Measurements from ENCODE around the gene SYT1. TPM values are rescaled to one million over a fixed set of nuclear protein-coding genes. Genes with fewer than 3 reads are reported as not detected.
A peak's percentile ranks its signal among the peaks of the same experiment; 100 is the strongest.

SYT1 gene
- total and polyA plus RNA-seq, 2 donors (not counting 1 experiment from before 2014, with no cell fraction given): 0.90 to 2.1 TPM

- no peaks in the 10 kb centered on the region for H3K36me3 ChIP-seq (ENCODE audit: control insufficient read depth, insufficient read depth, low read length)
- TF ChIP-seq CTCF (conservative IDR thresholded peaks at IDR 0.05 in 1 of 2, IDR thresholded peaks at IDR 0.05 in 1 of 2; ENCODE audit: low read depth in 1 of 2, low read length in 2 of 2) (no peak), EZH2 (IDR thresholded peaks at IDR 0.05; ENCODE audit: low read length, missing control alignments) (no peak)
- no peak overlapping the region for H3K27ac ChIP-seq (ENCODE audit: insufficient read depth, low read length)
- no peaks in the 10 kb centered on the region for H3K27me3 ChIP-seq (ENCODE audit: control insufficient read depth, insufficient read depth, low read length)
- H3K9ac ChIP-seq (ENCODE audit: insufficient read depth, low read length): no peak overlapping the region
- H3K79me2 ChIP-seq (ENCODE audit: control insufficient read depth, insufficient read depth, low read length): no peaks in the 10 kb centered on the region
- no peaks in the 10 kb centered on the region for H3K9me3 ChIP-seq (ENCODE audit: control insufficient read depth, insufficient read depth, low read depth, low read length)
- no peak overlapping the region for H3K4me3 ChIP-seq (replicated peaks in 1 of 4; ENCODE audit: control extremely low read depth in 1 of 4, insufficient read depth in 1 of 4, low read depth in 3 of 4, low read length in 4 of 4)
- DNase-seq (ENCODE audit: low read depth in 2 of 2): no peak
- no peak overlapping the region for H2AFZ ChIP-seq (ENCODE audit: low read length)
- H3K4me1 ChIP-seq (ENCODE audit: control insufficient read depth, extremely low read depth, insufficient read depth, low read length): no peaks in the 10 kb centered on the region
- H3K4me2 ChIP-seq (ENCODE audit: extremely low read depth, insufficient read depth, low read length): no peak overlapping the region
- no peaks in the 10 kb centered on the region for H4K20me1 ChIP-seq (ENCODE audit: control insufficient read depth, extremely low read depth, insufficient read depth, low read length)
Observed at GRCh38 chr12:79187032-79187431, 322.5 kb downstream of the SYT1 start.

GRCh38 chr12:79191391-79191790, 326.8 kb downstream of the SYT1 start:
- H3K4me2 ChIP-seq (ENCODE audit: extremely low read depth, insufficient read depth, low read length): no peak overlapping the region
- no peaks in the 10 kb centered on the region for H3K4me1 ChIP-seq (ENCODE audit: control insufficient read depth, extremely low read depth, insufficient read depth, low read length)
- no peak overlapping the region for H3K27ac ChIP-seq (ENCODE audit: insufficient read depth, low read length)
- H3K79me2 ChIP-seq (ENCODE audit: control insufficient read depth, insufficient read depth, low read length): no peaks in the 10 kb centered on the region
- no peaks in the 10 kb centered on the region for H3K36me3 ChIP-seq (ENCODE audit: control insufficient read depth, insufficient read depth, low read length)
- DNase-seq (ENCODE audit: low read depth in 2 of 2): no peak
- no peak overlapping the region for H3K4me3 ChIP-seq (replicated peaks in 1 of 4; ENCODE audit: control extremely low read depth in 1 of 4, insufficient read depth in 1 of 4, low read depth in 3 of 4, low read length in 4 of 4)
- TF ChIP-seq EZH2 (IDR thresholded peaks at IDR 0.05; ENCODE audit: low read length, missing control alignments) (no peak), CTCF (conservative IDR thresholded peaks at IDR 0.05 in 1 of 2, IDR thresholded peaks at IDR 0.05 in 1 of 2; ENCODE audit: low read depth in 1 of 2, low read length in 2 of 2) (no peak)
- H4K20me1 ChIP-seq (ENCODE audit: control insufficient read depth, extremely low read depth, insufficient read depth, low read length): no peaks in the 10 kb centered on the region
- H2AFZ ChIP-seq (ENCODE audit: low read length): no peak overlapping the region
- no peaks in the 10 kb centered on the region for H3K9me3 ChIP-seq (ENCODE audit: control insufficient read depth, insufficient read depth, low read depth, low read length)
- H3K27me3 ChIP-seq (ENCODE audit: control insufficient read depth, insufficient read depth, low read length): no peaks in the 10 kb centered on the region
- no peak overlapping the region for H3K9ac ChIP-seq (ENCODE audit: insufficient read depth, low read length)

GRCh38 chr12:79194595-79194994, 330.0 kb downstream of the SYT1 start:
- no peak for TF ChIP-seq CTCF (conservative IDR thresholded peaks at IDR 0.05 in 1 of 2, IDR thresholded peaks at IDR 0.05 in 1 of 2; ENCODE audit: low read depth in 1 of 2, low read length in 2 of 2)
- no peak for TF ChIP-seq EZH2 (IDR thresholded peaks at IDR 0.05; ENCODE audit: low read length, missing control alignments)
- no peaks in the 10 kb centered on the region for H3K36me3 ChIP-seq (ENCODE audit: control insufficient read depth, insufficient read depth, low read length)
- H3K4me2 ChIP-seq (ENCODE audit: extremely low read depth, insufficient read depth, low read length): no peak overlapping the region
- H3K9me3 ChIP-seq (ENCODE audit: control insufficient read depth, insufficient read depth, low read depth, low read length): no peaks in the 10 kb centered on the region
- no peaks in the 10 kb centered on the region for H3K4me1 ChIP-seq (ENCODE audit: control insufficient read depth, extremely low read depth, insufficient read depth, low read length)
- H3K27ac ChIP-seq (ENCODE audit: insufficient read depth, low read length): no peak overlapping the region
- no peaks in the 10 kb centered on the region for H3K79me2 ChIP-seq (ENCODE audit: control insufficient read depth, insufficient read depth, low read length)
- H2AFZ ChIP-seq (ENCODE audit: low read length): no peak overlapping the region
- H3K27me3 ChIP-seq (ENCODE audit: control insufficient read depth, insufficient read depth, low read length): no peaks in the 10 kb centered on the region
- H3K9ac ChIP-seq (ENCODE audit: insufficient read depth, low read length): no peak overlapping the region
- no peaks in the 10 kb centered on the region for H4K20me1 ChIP-seq (ENCODE audit: control insufficient read depth, extremely low read depth, insufficient read depth, low read length)
- no peak overlapping the region for H3K4me3 ChIP-seq (replicated peaks in 1 of 4; ENCODE audit: control extremely low read depth in 1 of 4, insufficient read depth in 1 of 4, low read depth in 3 of 4, low read length in 4 of 4)
- peak; percentile 14 to 41 for DNase-seq (ENCODE audit: low read depth in 2 of 2)
